Tibial nerve (tissue), 4 donors: ENCODE data around the gene CELSR1. TPM values are rescaled to one million over a fixed set of nuclear protein-coding genes. Genes with fewer than 3 reads are reported as not detected.
"Not testable (repeated sequence)": the region's sequence is repeated elsewhere in the genome, so short reads cannot be mapped to it uniquely, and the experiment has no call there.

Experiments used
- DNase-seq, 2 donors: peaks; one replicate each; pipeline ENCODE4 v3.0.0-alpha.2; 2019; ENCODE audit warnings: low spot score in 2 of 2
- H3K27ac ChIP-seq, 4 donors: fragments of 200-600 bp; sonication (generic) in 3 of 4; one replicate each; pipeline ENCODE4 v1.5.1; 2017 to 2019; ENCODE audit warnings: mild to moderate bottlenecking in 1 of 4
- H3K27me3 ChIP-seq, 2 donors: fragments of 200-600 bp; sonication (generic) in 1 of 2; one replicate each; pipeline versions ENCODE4 v1.5.1 to v1.6.0; 2017 to 2019
- H3K36me3 ChIP-seq, 3 donors: fragments of 200-600 bp; sonication (generic); one replicate each; pipeline ENCODE4 v1.5.1; 2018 to 2019
- H3K4me1 ChIP-seq, 4 donors: fragments of 200-600 bp; sonication (generic) in 3 of 4; one replicate each; pipeline ENCODE4 v1.5.1; 2017 to 2019
- H3K4me3 ChIP-seq, 4 donors: fragments of 200-600 bp; sonication (generic) in 3 of 4; one replicate each; pipeline ENCODE4 v1.5.1; 2017 to 2019; ENCODE audit warnings: mild to moderate bottlenecking in 1 of 4, moderate library complexity in 1 of 4
- H3K9me3 ChIP-seq, 4 donors: fragments of 200-600 bp; sonication (generic) in 3 of 4; one replicate each; pipeline ENCODE4 v1.5.1; 2017 to 2019
- CTCF ChIP-seq, 5 experiments: fragments of 200-600 bp in 3 of 5; fragments of 450-650 bp in 2 of 5; sonication (generic) in 3 of 5; IDR thresholded peaks; one replicate each; pipeline ENCODE4 v1.5.1; 2016 to 2019; ENCODE audit warnings: antibody characterized with exemption in 5 of 5, mild to moderate bottlenecking in 3 of 5, moderate library complexity in 2 of 5
- EP300 ChIP-seq, 2 donors: sonication (generic); formaldehyde crosslinking; IDR thresholded peaks; one replicate each; pipeline ENCODE4 v1.6.1; 2017; ENCODE audit warnings: antibody characterized with exemption in 2 of 2, mild to moderate bottlenecking in 1 of 2
- POLR2A ChIP-seq, 2 donors: fragments of 450-650 bp; IDR thresholded peaks; one replicate each; pipeline ENCODE4 v1.6.1; 2017; ENCODE audit warnings: antibody characterized with exemption in 2 of 2, mild to moderate bottlenecking in 2 of 2, moderate library complexity in 2 of 2
- WGBS, 2 donors: methylation state at CpG; one replicate each; pipeline ENCODE4 v1.1.5; 2018; 5-methylcytosine and 5-hydroxymethylcytosine counted together
- total RNA-seq, 4 donors: library from RNA; depleted of rRNA; stranded (reverse); fragments of >200 nt; gene quantifications; one replicate each; pipeline ENCODE4 v1.1.0, GENCODE V29; 2016

The CELSR1 gene
- total RNA-seq, 4 donors from 2014 or later, result 1.0 to 5.9 (median 2.6) TPM

GRCh38 chr22:46507451-46508425, 29.7 kb downstream of the CELSR1 start:
- H3K4me3 ChIP-seq, result no peak overlapping the region
- TF ChIP-seq POLR2A (IDR thresholded peaks at IDR 0.05) (no peak), CTCF (IDR thresholded peaks at IDR 0.05) (no peak), EP300 (IDR thresholded peaks at IDR 0.05) (no peak)
- H3K36me3 ChIP-seq, result no peaks in the 10 kb centered on the region
- no peak overlapping the region for H3K27ac ChIP-seq
- H3K27me3 ChIP-seq, result peaks cover 0 to 25% of the 10 kb centered on the region in 2 donors
- DNase-seq, result no peak
- peaks cover 0 to 4% (median 0%) of the 10 kb centered on the region in 4 donors for H3K4me1 ChIP-seq
- 48 to 60% methylated on average over 12 to 28 of the region's 34 CpGs for WGBS, 2 donors
- no peaks in the 10 kb centered on the region for H3K9me3 ChIP-seq

- peaks cover 0 to 41% of the 10 kb centered on the region in 2 donors for H3K27me3 ChIP-seq
- 61 to 64% methylated on average over 4 of the region's 4 CpGs for whole genome bisulfite sequencing, 2 donors
- H3K27ac ChIP-seq, result no peak overlapping the region
- H3K9me3 ChIP-seq, result no peaks in the 10 kb centered on the region
- no peaks in the 10 kb centered on the region for H3K36me3 ChIP-seq
- no peak for DNase-seq
- peaks cover 0 to 9% (median 0%) of the 10 kb centered on the region in 4 donors for H3K4me1 ChIP-seq
- TF ChIP-seq CTCF (IDR thresholded peaks at IDR 0.05), result no peak
- H3K4me3 ChIP-seq, result no peak overlapping the region
These were observed 32.8 kb downstream of the CELSR1 start for GRCh38 chr22:46504584-46504983.

- Histone ChIP-seq H3K27me3 (peaks cover 0 to 30% of the 10 kb centered on the region in 2 donors), H3K27ac (no peak overlapping the region), H3K4me3 (no peak overlapping the region), H3K4me1 (peaks cover 0 to 4% (median 0%) of the 10 kb centered on the region in 4 donors), H3K36me3 (no peaks in the 10 kb centered on the region), H3K9me3 (no peaks in the 10 kb centered on the region)
- 38 to 55% methylated on average over 16 to 17 of the region's 17 CpGs for WGBS, 2 donors
- TF ChIP-seq CTCF (IDR thresholded peaks at IDR 0.05) (no peak), POLR2A (IDR thresholded peaks at IDR 0.05) (no peak), EP300 (IDR thresholded peaks at IDR 0.05) (no peak)
- DNase-seq, result no peak
These were observed 34.8 kb downstream of the CELSR1 start for GRCh38 chr22:46502440-46503175.

GRCh38 chr22:46501701-46502100, 35.7 kb downstream of the CELSR1 start:
- Histone ChIP-seq H3K27me3 (peaks cover 0 to 23% of the 10 kb centered on the region in 2 donors), H3K4me3 (no peak overlapping the region), H3K4me1 (peaks cover 0 to 4% (median 0%) of the 10 kb centered on the region in 4 donors), H3K27ac (no peak overlapping the region), H3K36me3 (no peaks in the 10 kb centered on the region), H3K9me3 (no peaks in the 10 kb centered on the region)
- DNase-seq, result no peak
- TF ChIP-seq CTCF (IDR thresholded peaks at IDR 0.05), result no peak
- WGBS, 2 donors, result 43 to 58% methylated on average over 3 of the region's 3 CpGs

GRCh38 chr22:46501265-46501664, 36.2 kb downstream of the CELSR1 start:
- H3K9me3 ChIP-seq, H3K36me3 ChIP-seq, DNase-seq, H3K27ac ChIP-seq, H3K4me1 ChIP-seq, H3K4me3 ChIP-seq: not testable (repeated sequence)
- peaks cover 0 to 23% of the 10 kb centered on the region in 2 donors for H3K27me3 ChIP-seq
- WGBS, 2 donors, result 84 to 87% methylated on average over 12 of the region's 12 CpGs
